Endothelial cell of umbilical vein (primary cell): ENCODE data around the gene TMEM250. TPM values are rescaled to one million over a fixed set of nuclear protein-coding genes. Genes with fewer than 3 reads are reported as not detected.

Source experiments
- BruUV-seq: library from RNA; stranded (reverse); fragments of 400-500 nt; replicated peaks from 2 replicates; lab custom pipeline; 2021; lab: Mats Ljungman, UMichigan
- CTCF ChIA-PET: fragments of 300-600, 350-600 bp; sonication (Branson Sonifier 250); formaldehyde crosslinking; loops from one replicate; lab custom pipeline; 2021; ENCODE audit warnings: antibody characterized with exemption, inconsistent platforms; lab: Charles Lee
- POLR2A ChIA-PET: fragments of 300-600, 350-600 bp; sonication (Branson Sonifier 250); formaldehyde crosslinking; loops from one replicate; lab custom pipeline; 2021; ENCODE audit warnings: antibody characterized with exemption, inconsistent platforms; lab: Charles Lee
- DNase-seq: peaks from one replicate; pipeline ENCODE4 v3.0.0-alpha.2; 2011; ENCODE audit warnings: low read depth, low spot score
- FAIRE-seq: peaks from 2 replicates; lab custom pipeline; 2011; peaks lifted over from hg19 to GRCh38; lab: Jason Lieb, UNC
- H2AFZ ChIP-seq: 2 replicates; pipeline ENCODE4 v1.6.0; 2012; ENCODE audit warnings: low read depth, low read length, control low read depth, inconsistent platforms
- H3K27ac ChIP-seq: 2 replicates; pipeline ENCODE4 v1.5.1; 2011; ENCODE audit warnings: low read depth, mild to moderate bottlenecking, control low read depth, low read length, moderate library complexity; ENCODE audit not compliant: insufficient read depth
- H3K27me3 ChIP-seq, 2 experiments: 2 replicates each; pipeline versions ENCODE4 v1.6.0 to v1.6.1; 2011; ENCODE audit warnings: low read length in 2 of 2, mixed read lengths in 1 of 2; ENCODE audit not compliant: control insufficient read depth in 2 of 2, insufficient read depth in 2 of 2
- H3K36me3 ChIP-seq, 2 experiments: 2 replicates in 1 of 2; 3 replicates in 1 of 2; pipeline ENCODE4 v1.5.1; 2011; ENCODE audit warnings: low read length in 2 of 2, mild to moderate bottlenecking in 1 of 2, moderate library complexity in 1 of 2; ENCODE audit not compliant: control insufficient read depth in 2 of 2, insufficient read depth in 2 of 2; ENCODE audit errors: extremely low read depth in 1 of 2
- H3K4me1 ChIP-seq: 3 replicates; pipeline ENCODE4 v1.5.1; 2011; ENCODE audit warnings: mild to moderate bottlenecking, low read length; ENCODE audit not compliant: control insufficient read depth, insufficient read depth; ENCODE audit errors: extremely low read depth
- H3K4me2 ChIP-seq: 2 replicates; pipeline ENCODE4 v1.6.1; 2011; ENCODE audit warnings: low read length, control low read depth, mixed read lengths; ENCODE audit not compliant: insufficient read depth
- H3K4me3 ChIP-seq, 3 experiments: fragments of 200-600 bp in 1 of 3; sonication (generic), shearing (Covaris generic) in 1 of 3; replicated peaks in 1 of 3; 2 replicates each; pipeline ENCODE4 v1.5.1; 2011 to 2016; ENCODE audit warnings: control low read depth in 3 of 3, low read length in 3 of 3, mild to moderate bottlenecking in 2 of 3, inconsistent platforms in 1 of 3, low read depth in 1 of 3, moderate library complexity in 1 of 3; ENCODE audit not compliant: insufficient read depth in 1 of 3
- H3K79me2 ChIP-seq: 2 replicates; pipeline ENCODE4 v1.6.0; 2012; ENCODE audit warnings: low read length, inconsistent platforms; ENCODE audit not compliant: control insufficient read depth, insufficient read depth
- H3K9ac ChIP-seq: replicated peaks from 2 replicates; pipeline ENCODE3; 2011; ENCODE audit warnings: low read length, control low read depth; ENCODE audit not compliant: insufficient read depth; ENCODE audit errors: extremely low read depth
- H3K9me1 ChIP-seq: replicated peaks from 3 replicates; pipeline ENCODE4 v1.6.0; 2011; ENCODE audit warnings: mild to moderate bottlenecking, low read length; ENCODE audit not compliant: control insufficient read depth, insufficient read depth; ENCODE audit errors: extremely low read depth
- H3K9me3 ChIP-seq: replicated peaks from 2 replicates; pipeline ENCODE4 v1.5.1; 2012; ENCODE audit warnings: low read length, inconsistent platforms; ENCODE audit not compliant: control insufficient read depth, insufficient read depth
- H4K20me1 ChIP-seq: replicated peaks from 2 replicates; pipeline ENCODE3; 2011; ENCODE audit warnings: mild to moderate bottlenecking, low read length; ENCODE audit not compliant: control insufficient read depth, insufficient read depth; ENCODE audit errors: extremely low read depth
- EZH2 ChIP-seq: IDR thresholded peaks from 2 replicates; pipeline ENCODE4 v1.6.1; 2012; ENCODE audit warnings: borderline replicate concordance, low read depth, mild to moderate bottlenecking, moderate library complexity, low read length, inconsistent platforms; ENCODE audit not compliant: severe bottlenecking
- FOS ChIP-seq: IDR thresholded peaks from 2 replicates; pipeline ENCODE4 v1.6.1; 2011; ENCODE audit warnings: mild to moderate bottlenecking, low read length, moderate library complexity, borderline replicate concordance; ENCODE audit not compliant: insufficient read depth
- GATA2 ChIP-seq: IDR thresholded peaks from 2 replicates; pipeline ENCODE4 v1.7.0; 2011; ENCODE audit warnings: low read depth, mild to moderate bottlenecking, moderate library complexity, mixed read lengths, low read length; ENCODE audit not compliant: insufficient read length, insufficient read depth
- JUN ChIP-seq: IDR thresholded peaks from 2 replicates; pipeline ENCODE4 v1.6.1; 2011; ENCODE audit warnings: borderline replicate concordance, low read depth; ENCODE audit not compliant: insufficient read length, insufficient read depth
- MYC ChIP-seq: IDR thresholded peaks from one replicate; pipeline ENCODE4 v1.6.1; 2011; ENCODE audit warnings: mild to moderate bottlenecking, low read depth, low read length
- POLR2A ChIP-seq: IDR thresholded peaks from 2 replicates; pipeline ENCODE4 v1.6.1; 2012; ENCODE audit warnings: low read depth, mild to moderate bottlenecking, control low read depth, low read length
- POLR2AphosphoS5 ChIP-seq: IDR thresholded peaks from 2 replicates; pipeline ENCODE4 v1.6.1; 2012; ENCODE audit warnings: low read depth, mild to moderate bottlenecking, control low read depth, low read length, moderate library complexity; ENCODE audit not compliant: insufficient read depth
- dilution Hi-C: fragments of 300-500 bp; cut with MboI; formaldehyde crosslinking; loops from one replicate; pipeline ENCODE4 v1.15.0; 2019; ENCODE audit warnings: low sequenced_read_pairs; ENCODE audit not compliant: extremely low pct_ligation_motif_present
- intact Hi-C: fragments of 100-400 bp; cut with micrococcal nuclease; formaldehyde crosslinking; loops from one replicate; pipeline ENCODE4 v1.10.0; 2022
- polyA plus RNA-seq, 4 experiments: library from polyadenylated mRNA; depleted of rRNA in 3 of 4; stranded (reverse) in 3 of 4; unstranded in 1 of 4; fragments of >200 nt; gene quantifications; 2 replicates each; pipeline versions ENCODE4 v1.2.1 to v1.2.3, GENCODE V29; 2011 to 2012; ENCODE audit warnings: missing spikeins in 1 of 4
- total RNA-seq: library from RNA; stranded (reverse); gene quantifications from 2 replicates; pipeline ENCODE4 v1.2.3, GENCODE V29; 2021
- TF ChIP-seq, protein P1 (sequence below), 2 donors: IDR thresholded peaks; 1 replicate in 1 of 2; 2 replicates in 1 of 2; pipeline ENCODE4 v1.5.1; 2011; ENCODE audit warnings: low read length in 2 of 2, mild to moderate bottlenecking in 2 of 2, moderate library complexity in 2 of 2, control low read depth in 1 of 2, inconsistent platforms in 1 of 2, low read depth in 1 of 2; ENCODE audit not compliant: insufficient read depth in 1 of 2; ENCODE audit errors: extremely low read depth in 1 of 2
- TF ChIP-seq, protein P2 (sequence below): IDR thresholded peaks from 2 replicates; pipeline ENCODE4 v1.6.1; 2011; ENCODE audit not compliant: insufficient read depth, insufficient read length

Gene TMEM250
- total and polyA plus RNA-seq, 2 donors (not counting 3 experiments of a cell fraction or from before 2014, with no cell fraction given), result 24.9 to 49.9 TPM

DNA sequence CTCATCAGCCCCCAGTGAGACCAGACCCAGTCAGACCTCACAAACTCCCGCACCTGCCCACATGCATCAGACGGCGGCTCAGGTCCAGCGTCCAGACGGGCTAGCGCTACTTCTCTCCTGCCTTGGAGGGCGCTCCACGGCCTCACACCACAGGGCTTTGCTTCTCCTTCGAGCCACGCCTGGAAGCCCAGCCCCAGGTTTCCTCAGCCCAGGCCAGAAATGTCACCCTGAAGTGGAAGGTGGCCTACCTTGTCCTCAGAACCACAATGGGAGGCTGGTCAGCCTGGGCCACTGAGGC lies 26.4 kb downstream of the TMEM250 start:
- no peak for DNase-seq
- Histone ChIP-seq H3K9ac (no peak overlapping the region), H3K4me1 (peaks cover 19% of the 10 kb centered on the region), H3K27me3 (no peaks in the 10 kb centered on the region), H3K4me3 (no peak overlapping the region), H3K79me2 (peaks cover 72% of the 10 kb centered on the region), H4K20me1 (no peaks in the 10 kb centered on the region), H3K27ac (no peak overlapping the region), H2AFZ (no peak overlapping the region), H3K36me3 (no peaks in the 10 kb centered on the region), H3K9me1 (no peaks in the 10 kb centered on the region), H3K9me3 (no peaks in the 10 kb centered on the region), H3K4me2 (no peak overlapping the region)
- ChIA-PET POLR2A (no interaction called here), CTCF (interaction anchor here (3.6 to 4.4 kb wide), 2 partner anchors 28 to 125 kb away, joined by 44 to 148 read pairs; partner anchors contain the start of gene TMEM250)
- TF ChIP-seq, protein P1, sequence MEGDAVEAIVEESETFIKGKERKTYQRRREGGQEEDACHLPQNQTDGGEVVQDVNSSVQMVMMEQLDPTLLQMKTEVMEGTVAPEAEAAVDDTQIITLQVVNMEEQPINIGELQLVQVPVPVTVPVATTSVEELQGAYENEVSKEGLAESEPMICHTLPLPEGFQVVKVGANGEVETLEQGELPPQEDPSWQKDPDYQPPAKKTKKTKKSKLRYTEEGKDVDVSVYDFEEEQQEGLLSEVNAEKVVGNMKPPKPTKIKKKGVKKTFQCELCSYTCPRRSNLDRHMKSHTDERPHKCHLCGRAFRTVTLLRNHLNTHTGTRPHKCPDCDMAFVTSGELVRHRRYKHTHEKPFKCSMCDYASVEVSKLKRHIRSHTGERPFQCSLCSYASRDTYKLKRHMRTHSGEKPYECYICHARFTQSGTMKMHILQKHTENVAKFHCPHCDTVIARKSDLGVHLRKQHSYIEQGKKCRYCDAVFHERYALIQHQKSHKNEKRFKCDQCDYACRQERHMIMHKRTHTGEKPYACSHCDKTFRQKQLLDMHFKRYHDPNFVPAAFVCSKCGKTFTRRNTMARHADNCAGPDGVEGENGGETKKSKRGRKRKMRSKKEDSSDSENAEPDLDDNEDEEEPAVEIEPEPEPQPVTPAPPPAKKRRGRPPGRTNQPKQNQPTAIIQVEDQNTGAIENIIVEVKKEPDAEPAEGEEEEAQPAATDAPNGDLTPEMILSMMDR (IDR thresholded peaks at IDR 0.05; ENCODE audit: extremely low read depth in 1 of 2, insufficient read depth in 1 of 2, low read depth in 1 of 2, low read length in 2 of 2), result no peak
- no peak for TF ChIP-seq POLR2AphosphoS5
- TF ChIP-seq, protein P2, sequence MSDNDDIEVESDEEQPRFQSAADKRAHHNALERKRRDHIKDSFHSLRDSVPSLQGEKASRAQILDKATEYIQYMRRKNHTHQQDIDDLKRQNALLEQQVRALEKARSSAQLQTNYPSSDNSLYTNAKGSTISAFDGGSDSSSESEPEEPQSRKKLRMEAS, result no peak
- no peak for TF ChIP-seq MYC
- TF ChIP-seq JUN, result no peak
- no peak for TF ChIP-seq POLR2A
- TF ChIP-seq EZH2, result no peak
- TF ChIP-seq FOS, result no peak
- no peak for TF ChIP-seq GATA2
- no TSS peak for BruUV-seq
- intact Hi-C loops (loop anchor here (5.0 kb wide), 1 partner anchor 1650 kb away; no protein-coding TSS in a partner anchor), dilution Hi-C loops (no loop called here)
- FAIRE-seq, result no peak
